ENCODE measurements around the gene CCNT1. TPM values are rescaled to one million over a fixed set of nuclear protein-coding genes. Genes with fewer than 3 reads are reported as not detected.

CCNT1 gene
- total and polyA plus RNA-seq, 2 of the 4 experiments (the other 2 are of a cell fraction): 9.0 to 74.0 TPM

DNA sequence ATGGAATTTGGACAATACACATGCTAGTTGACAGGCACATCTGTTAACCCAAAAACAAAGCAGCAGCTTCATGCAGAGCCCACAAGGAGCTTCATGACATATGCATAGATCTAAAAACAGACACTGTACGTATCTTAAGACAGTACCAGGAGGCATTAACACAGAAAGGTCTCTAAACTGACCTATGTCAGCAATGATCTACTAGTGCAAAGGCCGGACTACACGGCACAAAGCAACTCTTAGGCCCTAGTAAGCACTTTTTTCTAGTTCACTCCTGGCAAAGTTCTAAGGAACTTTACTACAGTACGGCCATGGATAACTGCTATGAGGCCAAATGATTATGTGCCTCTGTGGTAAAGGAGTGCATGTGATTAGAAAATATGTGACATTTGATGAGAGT lies 26.1 kb downstream of the CCNT1 start:
- peaks cover 31% of the 10 kb centered on the region for H3K36me3 ChIP-seq (ENCODE audit: control insufficient read depth, insufficient read depth, low read length)

More for the DNA sequence above, 26.1 kb downstream of the CCNT1 start:
- Histone ChIP-seq H2BK20ac (ENCODE audit: low read depth, low read length) (no peak overlapping the region), H3K9me3 (ENCODE audit: control insufficient read depth, insufficient read depth, low read length) (no peaks in the 10 kb centered on the region), H3K79me1 (ENCODE audit: low read depth in 1 of 2, low read length in 2 of 2) (peaks cover 28 to 39% of the 10 kb centered on the region in 2 experiments), H4K20me1 (ENCODE audit: insufficient read depth, low read length) (no peaks in the 10 kb centered on the region), H3K4me3 (ENCODE audit: insufficient read depth, low read depth, low read length) (no peak overlapping the region), H2AK9ac (replicated peaks; ENCODE audit: low read depth, low read length, poor library complexity) (no peak overlapping the region), H3K9ac (ENCODE audit: low read depth, low read length) (no peak overlapping the region), H4K91ac (ENCODE audit: insufficient read depth, low read depth, low read length) (no peak overlapping the region), H3K23ac (ENCODE audit: low read depth, low read length) (peak overlapping the region; percentile 3; the same call in 1 of the 2 replicates), H3K18ac (ENCODE audit: low read depth, low read length) (no peak overlapping the region), H3K9me1 (ENCODE audit: insufficient read depth, low read length) (peaks cover 2% of the 10 kb centered on the region; the same call in 1 of the 2 replicates), H2BK120ac (ENCODE audit: low read depth, low read length) (no peak overlapping the region), H2BK5ac (ENCODE audit: low read depth, low read length, poor library complexity, severe bottlenecking) (no peak overlapping the region), H2AK5ac (ENCODE audit: low read depth, low read length) (no peak overlapping the region), H3K27me3 (ENCODE audit: control insufficient read depth, insufficient read depth, low read length) (no peaks in the 10 kb centered on the region), H2BK15ac (ENCODE audit: low read depth, low read length) (no peak overlapping the region), H2AFZ (replicated peaks; ENCODE audit: low read length, poor library complexity) (no peak overlapping the region), H3K4me1 (ENCODE audit: control insufficient read depth, insufficient read depth, low read length) (0 out of 2 replicates have a peak, but pooled peaks cover 2% of the 10 kb centered on the region), H3K56ac (ENCODE audit: extremely low read depth, insufficient read depth, low read length) (no peak overlapping the region), H3K4me2 (ENCODE audit: low read depth, low read length) (no peak overlapping the region), H4K8ac (ENCODE audit: low read depth in 2 of 2, low read length in 2 of 2) (no peak overlapping the region), H3K4ac (ENCODE audit: low read depth, low read length) (no peak overlapping the region), H3K14ac (replicated peaks; ENCODE audit: low read depth, low read length) (no peak overlapping the region), H3K27ac (ENCODE audit: insufficient read depth, low read length) (no peak overlapping the region), H4K5ac (ENCODE audit: low read depth, low read length) (no peak overlapping the region)
- in situ Hi-C loops (cut with MboI; ENCODE audit: low sequenced_read_pairs): no loop called here
- 100% methylated on average over 1 of the region's 4 CpGs; no CpG with 5 or more reads in 1 of the 2 experiments for WGBS, 2 experiments (ENCODE audit: extremely low coverage in 2 of 2, insufficient read length in 1 of 2)
- DNase-seq: no peak
- BruUV-seq (replicated peaks): no TSS peak
- ChIA-PET POLR2A (ENCODE audit: unreplicated experiment) (no interaction called here), CTCF (no interaction called here)
- intact Hi-C loops (cut with micrococcal nuclease): no loop called here
- TF ChIP-seq MAZ (IDR thresholded peaks at IDR 0.05; ENCODE audit: borderline replicate concordance, low read depth, low read length): no peak
- no peak for TF ChIP-seq CHD1 (IDR thresholded peaks at IDR 0.05; ENCODE audit: low read depth, low read length)
- no peak for TF ChIP-seq BHLHE40 (IDR thresholded peaks at IDR 0.05; ENCODE audit: low read depth, low read length)
- no peak for TF ChIP-seq POLR2A (IDR thresholded peaks at IDR 0.05; ENCODE audit: low read depth, low read length)
- TF ChIP-seq RAD21 (IDR thresholded peaks at IDR 0.05; ENCODE audit: low read length): no peak
- no peak for TF ChIP-seq RCOR1 (IDR thresholded peaks at IDR 0.05; ENCODE audit: insufficient replicate concordance, low read length)
- TF ChIP-seq SMC3 (IDR thresholded peaks at IDR 0.05; ENCODE audit: low read depth, low read length): no peak
- no peak for TF ChIP-seq MAFK (IDR thresholded peaks at IDR 0.05; ENCODE audit: low read depth, low read length)
- TF ChIP-seq, protein P1, sequence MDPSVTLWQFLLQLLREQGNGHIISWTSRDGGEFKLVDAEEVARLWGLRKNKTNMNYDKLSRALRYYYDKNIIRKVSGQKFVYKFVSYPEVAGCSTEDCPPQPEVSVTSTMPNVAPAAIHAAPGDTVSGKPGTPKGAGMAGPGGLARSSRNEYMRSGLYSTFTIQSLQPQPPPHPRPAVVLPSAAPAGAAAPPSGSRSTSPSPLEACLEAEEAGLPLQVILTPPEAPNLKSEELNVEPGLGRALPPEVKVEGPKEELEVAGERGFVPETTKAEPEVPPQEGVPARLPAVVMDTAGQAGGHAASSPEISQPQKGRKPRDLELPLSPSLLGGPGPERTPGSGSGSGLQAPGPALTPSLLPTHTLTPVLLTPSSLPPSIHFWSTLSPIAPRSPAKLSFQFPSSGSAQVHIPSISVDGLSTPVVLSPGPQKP (IDR thresholded peaks at IDR 0.05; ENCODE audit: borderline replicate concordance, low read depth, low read length): no peak
- TF ChIP-seq, protein P2, sequence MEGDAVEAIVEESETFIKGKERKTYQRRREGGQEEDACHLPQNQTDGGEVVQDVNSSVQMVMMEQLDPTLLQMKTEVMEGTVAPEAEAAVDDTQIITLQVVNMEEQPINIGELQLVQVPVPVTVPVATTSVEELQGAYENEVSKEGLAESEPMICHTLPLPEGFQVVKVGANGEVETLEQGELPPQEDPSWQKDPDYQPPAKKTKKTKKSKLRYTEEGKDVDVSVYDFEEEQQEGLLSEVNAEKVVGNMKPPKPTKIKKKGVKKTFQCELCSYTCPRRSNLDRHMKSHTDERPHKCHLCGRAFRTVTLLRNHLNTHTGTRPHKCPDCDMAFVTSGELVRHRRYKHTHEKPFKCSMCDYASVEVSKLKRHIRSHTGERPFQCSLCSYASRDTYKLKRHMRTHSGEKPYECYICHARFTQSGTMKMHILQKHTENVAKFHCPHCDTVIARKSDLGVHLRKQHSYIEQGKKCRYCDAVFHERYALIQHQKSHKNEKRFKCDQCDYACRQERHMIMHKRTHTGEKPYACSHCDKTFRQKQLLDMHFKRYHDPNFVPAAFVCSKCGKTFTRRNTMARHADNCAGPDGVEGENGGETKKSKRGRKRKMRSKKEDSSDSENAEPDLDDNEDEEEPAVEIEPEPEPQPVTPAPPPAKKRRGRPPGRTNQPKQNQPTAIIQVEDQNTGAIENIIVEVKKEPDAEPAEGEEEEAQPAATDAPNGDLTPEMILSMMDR (conservative IDR thresholded peaks at IDR 0.05; ENCODE audit: low read depth, low read length): no peak
- no peak for TF ChIP-seq MXI1 (IDR thresholded peaks at IDR 0.05; ENCODE audit: borderline replicate concordance, low read depth, low read length)
- TF ChIP-seq RFX5 (IDR thresholded peaks at IDR 0.05; ENCODE audit: low read depth, low read length): no peak
- no peak for TF ChIP-seq FOS (IDR thresholded peaks at IDR 0.05; ENCODE audit: low read depth, low read length)
- TF ChIP-seq CEBPB (IDR thresholded peaks at IDR 0.05; ENCODE audit: low read depth, low read length): no peak
- TF ChIP-seq, protein P3, sequence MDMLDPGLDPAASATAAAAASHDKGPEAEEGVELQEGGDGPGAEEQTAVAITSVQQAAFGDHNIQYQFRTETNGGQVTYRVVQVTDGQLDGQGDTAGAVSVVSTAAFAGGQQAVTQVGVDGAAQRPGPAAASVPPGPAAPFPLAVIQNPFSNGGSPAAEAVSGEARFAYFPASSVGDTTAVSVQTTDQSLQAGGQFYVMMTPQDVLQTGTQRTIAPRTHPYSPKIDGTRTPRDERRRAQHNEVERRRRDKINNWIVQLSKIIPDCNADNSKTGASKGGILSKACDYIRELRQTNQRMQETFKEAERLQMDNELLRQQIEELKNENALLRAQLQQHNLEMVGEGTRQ (IDR thresholded peaks at IDR 0.05; ENCODE audit: low read depth, low read length): no peak
- TF ChIP-seq NFE2L2 (IDR thresholded peaks at IDR 0.05; ENCODE audit: low read depth, low read length): no peak
- dilution Hi-C loops (cut with HindIII; ENCODE audit: low sequenced_read_pairs, unreplicated experiment): no loop called here
- ATAC-seq (ENCODE audit: low read depth): no peak
